WTC11 (cell line): ENCODE measurements around the gene TMEM60.

Source experiments
- CTCF ChIP-seq: fragments of 200-600 bp; IDR thresholded peaks from 2 replicates; pipeline ENCODE4 v1.8.0; 2022; ENCODE audit warnings: antibody characterized with exemption
- FOXJ3 ChIP-seq: sonication (generic); formaldehyde crosslinking; IDR thresholded peaks from 2 replicates; pipeline ENCODE4 v1.9.0; 2021; ENCODE audit warnings: missing genetic modification reagents, mild to moderate bottlenecking, borderline replicate concordance
- NR2C2 ChIP-seq: sonication (generic); formaldehyde crosslinking; IDR thresholded peaks from 2 replicates; pipeline ENCODE4 v1.8.0; 2022; ENCODE audit warnings: mild to moderate bottlenecking, missing genetic modification reagents

GRCh38 chr7:77799078-77799964, 1.1 kb upstream of the TMEM60 start:
- TF ChIP-seq FOXJ3 (CRISPR knock-in tag) (no peak), CTCF (no peak), NR2C2 (no peak)
